Activated naive CD4-positive, alpha-beta T cell treated with anti-CD3 and anti-CD28 coated beads for 36 hours (primary cell): ENCODE data around the gene IL4. TPM values are rescaled to one million over a fixed set of nuclear protein-coding genes. Genes with fewer than 3 reads are reported as not detected.

Experiments used
- CTCF ChIA-PET: fragments of 350-600 bp; sonication (Branson Sonifier 250); formaldehyde crosslinking; loops from one replicate; lab custom pipeline; 2021; ENCODE audit warnings: antibody characterized with exemption; lab: Charles Lee
- DNase-seq: peaks from one replicate; pipeline ENCODE4 v3.0.0-alpha.2; 2020
- H3K27ac Mint-ChIP-seq: one replicate; pipeline ENCODE4 v1.8.0; 2021; ENCODE audit warnings: mild to moderate bottlenecking, mixed read lengths
- H3K27me3 Mint-ChIP-seq: one replicate; pipeline ENCODE4 v1.8.0; 2021; ENCODE audit warnings: low read depth, mixed read lengths
- H3K36me3 Mint-ChIP-seq: one replicate; pipeline ENCODE4 v1.8.0; 2021; ENCODE audit warnings: low read depth, mixed read lengths
- H3K4me1 Mint-ChIP-seq: one replicate; pipeline ENCODE4 v1.8.0; 2021; ENCODE audit warnings: low read depth, mixed read lengths
- H3K4me3 Mint-ChIP-seq: one replicate; pipeline ENCODE4 v1.8.0; 2021; ENCODE audit warnings: mild to moderate bottlenecking, moderate library complexity, mixed read lengths
- H3K9me3 Mint-ChIP-seq: one replicate; pipeline ENCODE4 v1.8.0; 2021; ENCODE audit warnings: mixed read lengths
- intact Hi-C: fragments of 100-400 bp; cut with micrococcal nuclease; formaldehyde crosslinking; loops from one replicate; pipeline ENCODE4 v1.15.1; 2023
- total RNA-seq, 2 experiments: library from RNA; stranded (reverse); gene quantifications; one replicate each; pipeline ENCODE4 v1.2.3, GENCODE V29; 2021

IL4 gene
- total RNA-seq, 2 experiments from 2014 or later = not detected

GRCh38 chr5:132667761-132668705 lies 5.8 kb upstream of the IL4 start:
- peaks cover 11% of the 10 kb centered on the region for H3K4me1 Mint-ChIP-seq
- no peaks in the 10 kb centered on the region for H3K27me3 Mint-ChIP-seq
- intact Hi-C loops = no loop called here
- H3K4me3 Mint-ChIP-seq = no peak overlapping the region
- no peak overlapping the region for H3K27ac Mint-ChIP-seq
- CTCF ChIA-PET = no interaction called here
- H3K36me3 Mint-ChIP-seq = no peaks in the 10 kb centered on the region
- no peak for DNase-seq
- H3K9me3 Mint-ChIP-seq = no peaks in the 10 kb centered on the region

- Mint-ChIP-seq H3K9me3 (no peaks in the 10 kb centered on the region), H3K36me3 (no peaks in the 10 kb centered on the region), H3K27ac (no peak overlapping the region), H3K27me3 (no peaks in the 10 kb centered on the region), H3K4me3 (no peak overlapping the region), H3K4me1 (peaks cover 4% of the 10 kb centered on the region)
- intact Hi-C loops = no loop called here
- CTCF ChIA-PET = no interaction called here
- DNase-seq = no peak
Measured at GRCh38 chr5:132668706-132669454, 4.9 kb upstream of the IL4 start.

- Mint-ChIP-seq H3K4me3 (no peak overlapping the region), H3K36me3 (no peaks in the 10 kb centered on the region), H3K27me3 (no peaks in the 10 kb centered on the region), H3K4me1 (peaks cover 3% of the 10 kb centered on the region), H3K9me3 (no peaks in the 10 kb centered on the region), H3K27ac (no peak overlapping the region)
- DNase-seq = no peak
- intact Hi-C loops = no loop called here
- CTCF ChIA-PET = no interaction called here
Measured at GRCh38 chr5:132669455-132669820, 4.4 kb upstream of the IL4 start.

GRCh38 chr5:132669966-132670882 lies 3.6 kb upstream of the IL4 start:
- DNase-seq = no peak
- Mint-ChIP-seq H3K27ac (no peak overlapping the region), H3K4me1 (peaks cover 3% of the 10 kb centered on the region), H3K36me3 (no peaks in the 10 kb centered on the region), H3K27me3 (no peaks in the 10 kb centered on the region), H3K4me3 (no peak overlapping the region), H3K9me3 (no peaks in the 10 kb centered on the region)
- CTCF ChIA-PET = no interaction called here
- intact Hi-C loops = no loop called here

DNA sequence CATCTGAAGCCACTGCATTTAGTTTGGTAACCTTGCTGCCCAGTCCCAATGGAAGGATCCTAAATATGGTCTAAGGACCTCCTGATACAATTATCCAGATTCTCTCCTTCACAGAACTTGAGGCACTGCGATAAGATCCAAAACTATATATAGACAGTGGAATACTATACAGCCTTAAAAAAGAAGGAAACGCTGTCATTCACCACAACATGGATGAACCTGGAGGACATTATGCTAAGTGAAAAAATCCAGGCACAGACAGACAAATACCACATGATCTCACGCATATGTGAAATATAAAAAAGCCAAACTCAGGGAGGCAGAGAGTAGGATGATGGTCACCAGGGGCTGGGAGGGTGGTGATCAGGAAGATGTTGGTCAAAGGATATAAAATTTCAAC lies 2.8 kb upstream of the IL4 start:
- CTCF ChIA-PET = no interaction called here
- intact Hi-C loops = no loop called here
- H3K4me1 Mint-ChIP-seq = peaks cover 3% of the 10 kb centered on the region
- DNase-seq = no peak
- H3K36me3 Mint-ChIP-seq = no peaks in the 10 kb centered on the region
- no peak overlapping the region for H3K27ac Mint-ChIP-seq
- H3K4me3 Mint-ChIP-seq = no peak overlapping the region
- no peaks in the 10 kb centered on the region for H3K9me3 Mint-ChIP-seq
- no peaks in the 10 kb centered on the region for H3K27me3 Mint-ChIP-seq

- Mint-ChIP-seq H3K4me1 (peaks cover 3% of the 10 kb centered on the region), H3K9me3 (no peaks in the 10 kb centered on the region), H3K27me3 (no peaks in the 10 kb centered on the region), H3K36me3 (no peaks in the 10 kb centered on the region), H3K27ac (no peak overlapping the region), H3K4me3 (no peak overlapping the region)
- CTCF ChIA-PET = interaction anchor here (0.9 kb wide), 1 partner anchor 146 kb away, joined by 3 read pairs; no protein-coding TSS in a partner anchor
- no peak for DNase-seq
- intact Hi-C loops = no loop called here
Measured at GRCh38 chr5:132673488-132673887, 301 bp upstream of the IL4 start.

- no peak for DNase-seq
- CTCF ChIA-PET = interaction anchor here (0.5 to 2.1 kb wide), 4 partner anchors 33 to 149 kb away, joined by 3 to 7 read pairs (median 4); no protein-coding TSS in a partner anchor
- Mint-ChIP-seq H3K4me3 (no peak overlapping the region), H3K27me3 (no peaks in the 10 kb centered on the region), H3K27ac (no peak overlapping the region), H3K36me3 (no peaks in the 10 kb centered on the region), H3K4me1 (peaks cover 3% of the 10 kb centered on the region), H3K9me3 (no peaks in the 10 kb centered on the region)
- intact Hi-C loops = no loop called here
Measured at GRCh38 chr5:132674671-132675506, 1.1 kb downstream of the IL4 start.

DNA sequence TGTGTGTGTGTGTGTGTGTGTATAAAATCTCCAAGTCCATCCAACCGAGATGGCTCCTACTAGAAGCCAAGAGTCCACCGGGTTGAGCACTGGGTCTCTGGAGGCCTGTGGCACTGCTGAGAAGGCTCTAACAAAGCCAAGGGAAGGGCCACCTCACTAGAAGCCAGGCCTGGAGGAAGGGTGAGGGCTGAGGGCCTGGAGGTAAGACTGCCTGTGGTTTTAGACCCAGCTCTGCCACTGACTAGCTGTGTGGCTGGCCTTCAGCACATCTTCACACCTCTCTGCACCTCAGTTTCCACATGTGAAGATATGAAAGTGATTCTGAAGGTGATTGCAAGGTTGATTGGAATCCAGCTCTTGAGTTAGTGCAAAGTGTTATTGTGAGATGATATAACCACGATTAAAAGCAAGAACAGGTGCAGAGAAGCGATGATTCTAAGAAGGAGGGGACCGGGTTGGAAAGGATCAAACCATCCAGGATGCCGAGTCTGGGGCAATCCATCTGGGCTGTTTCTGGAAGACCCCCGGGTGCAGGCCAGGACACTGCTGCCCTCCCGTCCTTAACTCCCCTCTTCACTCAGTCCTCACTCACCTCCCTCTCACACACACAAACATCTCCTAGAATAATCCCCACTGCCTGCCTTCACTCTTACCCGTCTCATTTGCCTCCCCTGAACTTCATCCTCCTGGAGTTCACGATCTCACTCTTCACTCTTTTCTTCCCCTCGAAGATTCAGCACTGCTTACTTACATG lies 2.3 kb downstream of the IL4 start:
- H3K36me3 Mint-ChIP-seq = no peaks in the 10 kb centered on the region
- H3K4me1 Mint-ChIP-seq = peaks cover 3% of the 10 kb centered on the region
- CTCF ChIA-PET = interaction anchor here (2.1 kb wide), 1 partner anchor 150 kb away, joined by 7 read pairs; no protein-coding TSS in a partner anchor
- intact Hi-C loops = no loop called here
- H3K27me3 Mint-ChIP-seq = no peaks in the 10 kb centered on the region
- no peak for DNase-seq
- H3K4me3 Mint-ChIP-seq = no peak overlapping the region
- no peaks in the 10 kb centered on the region for H3K9me3 Mint-ChIP-seq
- H3K27ac Mint-ChIP-seq = no peak overlapping the region

- H3K4me1 Mint-ChIP-seq = peaks cover 3% of the 10 kb centered on the region
Measured at GRCh38 chr5:132677191-132677590, 3.4 kb downstream of the IL4 start.

DNA sequence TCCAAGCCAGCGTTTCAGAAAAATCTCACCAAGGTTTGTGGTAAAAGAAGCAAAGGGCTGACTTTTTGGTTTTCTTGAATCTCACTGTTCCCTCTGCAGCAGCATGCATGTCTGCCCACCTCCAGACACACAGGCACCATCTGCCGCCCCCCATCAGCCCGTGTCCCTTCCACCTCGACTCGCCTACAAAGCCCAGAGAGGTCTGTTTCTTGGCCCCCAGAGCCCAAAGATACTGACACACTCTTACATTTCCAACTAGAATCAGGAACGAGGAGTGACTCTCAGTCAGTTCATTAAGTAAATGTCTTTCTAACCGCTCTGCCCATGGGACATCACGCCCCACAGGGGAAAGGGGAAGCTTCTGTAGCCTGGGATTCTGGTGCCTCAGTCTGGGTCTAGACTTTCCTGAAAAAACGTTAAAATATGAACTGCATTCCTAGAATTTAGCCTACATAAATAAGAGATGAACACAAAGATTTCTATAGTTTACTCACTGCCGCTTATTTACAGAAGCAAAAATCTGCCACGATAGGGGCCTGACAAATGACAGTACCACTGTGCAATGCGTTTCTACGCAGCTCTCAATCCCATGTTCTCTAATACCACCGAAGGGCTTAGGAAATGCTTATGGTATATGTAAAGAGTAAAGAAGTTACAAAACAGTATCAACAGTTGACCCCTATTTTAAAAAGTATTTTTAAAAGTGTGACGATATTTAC lies 4.1 kb downstream of the IL4 start:
- H3K27ac Mint-ChIP-seq = no peak overlapping the region
- CTCF ChIA-PET = interaction anchor here (0.5 kb wide), 1 partner anchor 206 kb away, joined by 3 read pairs; no protein-coding TSS in a partner anchor
- intact Hi-C loops = no loop called here

More at GRCh38 chr5:132677191-132677590, 3.4 kb downstream of the IL4 start:
- no peak overlapping the region for H3K4me3 Mint-ChIP-seq
- H3K27ac Mint-ChIP-seq = no peak overlapping the region
- no peaks in the 10 kb centered on the region for H3K27me3 Mint-ChIP-seq
- no peak for DNase-seq
- intact Hi-C loops = no loop called here
- no peaks in the 10 kb centered on the region for H3K36me3 Mint-ChIP-seq
- CTCF ChIA-PET = no interaction called here
- H3K9me3 Mint-ChIP-seq = no peaks in the 10 kb centered on the region

More for the DNA sequence above, 4.1 kb downstream of the IL4 start:
- Mint-ChIP-seq H3K27me3 (no peaks in the 10 kb centered on the region), H3K36me3 (no peaks in the 10 kb centered on the region), H3K4me3 (no peak overlapping the region), H3K4me1 (peaks cover 3% of the 10 kb centered on the region), H3K9me3 (no peaks in the 10 kb centered on the region)
- DNase-seq = no peak
